ENCODE data around the gene ATXN1.

ATXN1 gene

GRCh38 chr6:16375206-16375605 lies 386.1 kb downstream of the ATXN1 start:
- Histone ChIP-seq H3K79me2 (ENCODE audit: insufficient read depth, low read length) (no peaks in the 10 kb centered on the region), H3F3A (ENCODE audit: insufficient read depth) (no peaks in the 10 kb centered on the region), H3K4me2 (ENCODE audit: low read depth, low read length, poor library complexity, severe bottlenecking) (peak overlapping the region; percentile 14), H3K9me3 (ENCODE audit: insufficient read depth, low read length) (no peaks in the 10 kb centered on the region), H3K4me3 (ENCODE audit: insufficient read depth, low read length, poor library complexity, severe bottlenecking) (no peak overlapping the region), H2AFZ (ENCODE audit: low read depth, low read length, severe bottlenecking) (no peak overlapping the region), H4K20me1 (ENCODE audit: low read depth, low read length) (no peaks in the 10 kb centered on the region), H3K9ac (ENCODE audit: low read length) (0 out of 2 replicates have a peak overlapping the region, but pooled peaks have one; percentile 9), H3K27ac (ENCODE audit: low read depth, low read length) (peak overlapping the region; percentile 61), H3K36me3 (ENCODE audit: low read length) (no peaks in the 10 kb centered on the region), H3K27me3 (ENCODE audit: low read length) (no peaks in the 10 kb centered on the region), H3K9me2 (replicated peaks; ENCODE audit: insufficient read depth, low read length) (no peaks in the 10 kb centered on the region)
- TF ChIP-seq, protein P1, sequence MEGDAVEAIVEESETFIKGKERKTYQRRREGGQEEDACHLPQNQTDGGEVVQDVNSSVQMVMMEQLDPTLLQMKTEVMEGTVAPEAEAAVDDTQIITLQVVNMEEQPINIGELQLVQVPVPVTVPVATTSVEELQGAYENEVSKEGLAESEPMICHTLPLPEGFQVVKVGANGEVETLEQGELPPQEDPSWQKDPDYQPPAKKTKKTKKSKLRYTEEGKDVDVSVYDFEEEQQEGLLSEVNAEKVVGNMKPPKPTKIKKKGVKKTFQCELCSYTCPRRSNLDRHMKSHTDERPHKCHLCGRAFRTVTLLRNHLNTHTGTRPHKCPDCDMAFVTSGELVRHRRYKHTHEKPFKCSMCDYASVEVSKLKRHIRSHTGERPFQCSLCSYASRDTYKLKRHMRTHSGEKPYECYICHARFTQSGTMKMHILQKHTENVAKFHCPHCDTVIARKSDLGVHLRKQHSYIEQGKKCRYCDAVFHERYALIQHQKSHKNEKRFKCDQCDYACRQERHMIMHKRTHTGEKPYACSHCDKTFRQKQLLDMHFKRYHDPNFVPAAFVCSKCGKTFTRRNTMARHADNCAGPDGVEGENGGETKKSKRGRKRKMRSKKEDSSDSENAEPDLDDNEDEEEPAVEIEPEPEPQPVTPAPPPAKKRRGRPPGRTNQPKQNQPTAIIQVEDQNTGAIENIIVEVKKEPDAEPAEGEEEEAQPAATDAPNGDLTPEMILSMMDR (IDR thresholded peaks at IDR 0.05; ENCODE audit: insufficient read depth, low read length, poor library complexity, severe bottlenecking), result no peak
- no peak for TF ChIP-seq EZH2phosphoT487 (conservative IDR thresholded peaks at IDR 0.05; ENCODE audit: low read length)

DNA sequence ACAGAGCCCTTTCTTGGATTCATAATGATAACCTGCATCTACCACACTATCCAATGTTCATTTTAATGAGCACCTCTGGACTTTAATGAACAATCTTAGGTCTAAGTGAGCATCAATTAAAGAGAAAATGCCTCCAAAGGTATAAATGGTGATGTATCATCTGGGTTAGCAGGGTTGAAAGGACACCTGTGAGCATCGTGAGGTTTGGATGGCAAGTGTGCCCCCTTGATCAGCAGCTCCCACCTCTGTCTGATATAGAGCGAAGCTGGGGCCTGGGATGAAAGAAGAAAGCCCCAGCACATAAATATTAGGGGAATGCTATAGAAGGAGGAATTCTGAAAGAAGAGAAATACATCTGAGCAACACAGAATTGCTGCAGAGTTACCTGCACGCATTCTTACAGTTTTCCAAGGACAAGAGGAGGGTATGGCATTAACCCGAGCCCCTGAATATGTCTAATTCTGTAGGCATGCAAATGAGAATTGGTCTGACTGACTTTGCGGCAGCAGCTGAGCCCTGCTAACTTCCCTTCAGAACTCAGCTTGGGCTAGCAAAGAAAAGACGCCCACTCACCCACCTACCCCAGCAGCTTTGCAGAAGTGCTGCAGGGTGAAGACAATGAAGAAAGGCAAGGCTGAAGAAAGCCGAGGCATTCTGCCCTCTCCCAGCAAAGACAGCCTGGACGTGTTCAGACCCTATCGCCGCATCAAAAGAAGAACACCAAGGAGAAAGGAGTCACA lies 386.6 kb downstream of the ATXN1 start:
- H3K27ac ChIP-seq (ENCODE audit: low read depth, low read length), result peak overlapping the region; percentile 61
- H3K4me2 ChIP-seq (ENCODE audit: low read depth, low read length, poor library complexity, severe bottlenecking), result peak overlapping the region; percentile 14
- no peak overlapping the region for H2AFZ ChIP-seq (ENCODE audit: low read depth, low read length, severe bottlenecking)
- no peaks in the 10 kb centered on the region for H3K79me2 ChIP-seq (ENCODE audit: insufficient read depth, low read length)
- no peak for TF ChIP-seq EZH2phosphoT487 (conservative IDR thresholded peaks at IDR 0.05; ENCODE audit: low read length)
- TF ChIP-seq, protein P1 (IDR thresholded peaks at IDR 0.05; ENCODE audit: insufficient read depth, low read length, poor library complexity, severe bottlenecking), result no peak
- no peaks in the 10 kb centered on the region for H3K9me2 ChIP-seq (replicated peaks; ENCODE audit: insufficient read depth, low read length)
- no peaks in the 10 kb centered on the region for H3K27me3 ChIP-seq (ENCODE audit: low read length)
- no peaks in the 10 kb centered on the region for H3K9me3 ChIP-seq (ENCODE audit: insufficient read depth, low read length)
- H3K4me3 ChIP-seq (ENCODE audit: insufficient read depth, low read length, poor library complexity, severe bottlenecking), result no peak overlapping the region
- no peaks in the 10 kb centered on the region for H3K36me3 ChIP-seq (ENCODE audit: low read length)
- no peaks in the 10 kb centered on the region for H4K20me1 ChIP-seq (ENCODE audit: low read depth, low read length)
- H3F3A ChIP-seq (ENCODE audit: insufficient read depth), result no peaks in the 10 kb centered on the region
- 0 out of 2 replicates have a peak overlapping the region, but pooled peaks have one; percentile 9 for H3K9ac ChIP-seq (ENCODE audit: low read length)

- Histone ChIP-seq H3K27me3 (ENCODE audit: low read length) (no peaks in the 10 kb centered on the region), H3K79me2 (ENCODE audit: insufficient read depth, low read length) (no peaks in the 10 kb centered on the region)
Measured at GRCh38 chr6:16374016-16374415, 387.2 kb downstream of the ATXN1 start.

More at GRCh38 chr6:16374016-16374415, 387.2 kb downstream of the ATXN1 start:
- Histone ChIP-seq H3K27ac (ENCODE audit: low read depth, low read length) (peak overlapping the region; percentile 61), H3K9me2 (replicated peaks; ENCODE audit: insufficient read depth, low read length) (no peaks in the 10 kb centered on the region), H3K9ac (ENCODE audit: low read length) (no peak overlapping the region), H3K36me3 (ENCODE audit: low read length) (no peaks in the 10 kb centered on the region), H3K4me2 (ENCODE audit: low read depth, low read length, poor library complexity, severe bottlenecking) (peak overlapping the region; percentile 10), H3F3A (ENCODE audit: insufficient read depth) (no peaks in the 10 kb centered on the region), H2AFZ (ENCODE audit: low read depth, low read length, severe bottlenecking) (no peak overlapping the region), H4K20me1 (ENCODE audit: low read depth, low read length) (no peaks in the 10 kb centered on the region), H3K9me3 (ENCODE audit: insufficient read depth, low read length) (no peaks in the 10 kb centered on the region), H3K4me3 (ENCODE audit: insufficient read depth, low read length, poor library complexity, severe bottlenecking) (no peak overlapping the region)
- TF ChIP-seq, protein P1 (IDR thresholded peaks at IDR 0.05; ENCODE audit: insufficient read depth, low read length, poor library complexity, severe bottlenecking), result no peak
- no peak for TF ChIP-seq EZH2phosphoT487 (conservative IDR thresholded peaks at IDR 0.05; ENCODE audit: low read length)
